ENCODE results near the gene IGSF8.

IGSF8 gene

DNA sequence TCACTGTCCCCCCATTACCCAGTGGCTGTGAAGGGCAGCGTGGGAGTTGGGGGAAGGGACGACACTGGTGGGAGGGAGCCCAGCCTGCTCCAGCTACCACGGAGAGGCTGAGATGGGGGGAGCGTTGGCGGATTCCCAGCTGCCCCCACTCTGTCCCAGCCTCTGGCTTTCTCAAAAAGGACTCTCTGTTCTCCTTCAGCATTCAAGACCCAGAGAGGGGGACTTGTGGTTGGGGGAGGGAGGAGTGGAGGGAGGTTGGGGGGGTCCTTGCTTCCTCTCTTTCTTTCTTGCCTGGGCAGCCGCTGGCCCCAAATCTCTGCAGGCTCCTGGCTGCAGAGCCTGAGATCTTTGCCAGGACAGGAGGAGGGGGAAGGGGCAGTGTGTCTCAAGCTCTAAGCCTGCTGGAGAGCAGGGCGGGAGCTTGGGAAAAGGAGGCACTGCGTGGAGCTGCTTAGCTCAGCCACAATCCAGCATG, 19.3 kb upstream of the IGSF8 start:
- TF ChIP-seq, protein P1, sequence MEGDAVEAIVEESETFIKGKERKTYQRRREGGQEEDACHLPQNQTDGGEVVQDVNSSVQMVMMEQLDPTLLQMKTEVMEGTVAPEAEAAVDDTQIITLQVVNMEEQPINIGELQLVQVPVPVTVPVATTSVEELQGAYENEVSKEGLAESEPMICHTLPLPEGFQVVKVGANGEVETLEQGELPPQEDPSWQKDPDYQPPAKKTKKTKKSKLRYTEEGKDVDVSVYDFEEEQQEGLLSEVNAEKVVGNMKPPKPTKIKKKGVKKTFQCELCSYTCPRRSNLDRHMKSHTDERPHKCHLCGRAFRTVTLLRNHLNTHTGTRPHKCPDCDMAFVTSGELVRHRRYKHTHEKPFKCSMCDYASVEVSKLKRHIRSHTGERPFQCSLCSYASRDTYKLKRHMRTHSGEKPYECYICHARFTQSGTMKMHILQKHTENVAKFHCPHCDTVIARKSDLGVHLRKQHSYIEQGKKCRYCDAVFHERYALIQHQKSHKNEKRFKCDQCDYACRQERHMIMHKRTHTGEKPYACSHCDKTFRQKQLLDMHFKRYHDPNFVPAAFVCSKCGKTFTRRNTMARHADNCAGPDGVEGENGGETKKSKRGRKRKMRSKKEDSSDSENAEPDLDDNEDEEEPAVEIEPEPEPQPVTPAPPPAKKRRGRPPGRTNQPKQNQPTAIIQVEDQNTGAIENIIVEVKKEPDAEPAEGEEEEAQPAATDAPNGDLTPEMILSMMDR (IDR thresholded peaks at IDR 0.05; ENCODE audit: poor library complexity, severe bottlenecking), result no peak
- Histone ChIP-seq H3K27me3 (ENCODE audit: insufficient read depth, poor library complexity, severe bottlenecking) (no peaks in the 10 kb centered on the region), H3K27ac (ENCODE audit: poor library complexity, severe bottlenecking) (no peak overlapping the region), H3K4me1 (ENCODE audit: insufficient read depth, poor library complexity, severe bottlenecking) (no peaks in the 10 kb centered on the region), H3K9me3 (ENCODE audit: severe bottlenecking) (no peaks in the 10 kb centered on the region), H3K4me3 (ENCODE audit: severe bottlenecking) (no peak overlapping the region), H3K36me3 (ENCODE audit: low read depth) (no peaks in the 10 kb centered on the region)
- no peak for DNase-seq (ENCODE audit: low spot score)
- ATAC-seq (ENCODE audit: low read depth), result no peak

DNA sequence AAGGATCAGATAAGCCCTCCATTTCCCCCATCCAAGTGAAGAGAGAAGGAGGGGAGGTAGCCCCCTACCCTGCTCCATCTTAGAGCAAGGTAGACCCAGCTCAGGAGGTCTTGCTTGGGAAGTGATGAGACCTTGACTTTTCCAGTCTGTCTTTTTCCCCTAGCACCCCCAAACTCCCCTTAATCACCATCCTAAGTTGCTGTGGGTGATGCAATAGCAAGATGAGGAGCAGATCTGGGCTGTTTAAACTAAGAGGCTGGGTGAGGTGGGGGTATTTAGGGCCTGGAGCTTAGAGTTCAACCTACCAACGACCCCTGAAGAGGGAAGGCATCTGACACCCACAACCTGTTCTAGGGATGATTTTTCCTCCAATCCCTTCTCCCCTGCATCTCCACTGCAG, 18.9 kb upstream of the IGSF8 start:
- no peaks in the 10 kb centered on the region for H3K4me1 ChIP-seq (ENCODE audit: insufficient read depth, poor library complexity, severe bottlenecking)
- TF ChIP-seq, protein P1 (IDR thresholded peaks at IDR 0.05; ENCODE audit: poor library complexity, severe bottlenecking), result no peak
- H3K9me3 ChIP-seq (ENCODE audit: severe bottlenecking), result no peaks in the 10 kb centered on the region
- DNase-seq (ENCODE audit: low spot score), result no peak
- H3K4me3 ChIP-seq (ENCODE audit: severe bottlenecking), result no peak overlapping the region
- H3K36me3 ChIP-seq (ENCODE audit: low read depth), result no peaks in the 10 kb centered on the region
- no peak for ATAC-seq (ENCODE audit: low read depth)
- no peak overlapping the region for H3K27ac ChIP-seq (ENCODE audit: poor library complexity, severe bottlenecking)
- no peaks in the 10 kb centered on the region for H3K27me3 ChIP-seq (ENCODE audit: insufficient read depth, poor library complexity, severe bottlenecking)

DNA sequence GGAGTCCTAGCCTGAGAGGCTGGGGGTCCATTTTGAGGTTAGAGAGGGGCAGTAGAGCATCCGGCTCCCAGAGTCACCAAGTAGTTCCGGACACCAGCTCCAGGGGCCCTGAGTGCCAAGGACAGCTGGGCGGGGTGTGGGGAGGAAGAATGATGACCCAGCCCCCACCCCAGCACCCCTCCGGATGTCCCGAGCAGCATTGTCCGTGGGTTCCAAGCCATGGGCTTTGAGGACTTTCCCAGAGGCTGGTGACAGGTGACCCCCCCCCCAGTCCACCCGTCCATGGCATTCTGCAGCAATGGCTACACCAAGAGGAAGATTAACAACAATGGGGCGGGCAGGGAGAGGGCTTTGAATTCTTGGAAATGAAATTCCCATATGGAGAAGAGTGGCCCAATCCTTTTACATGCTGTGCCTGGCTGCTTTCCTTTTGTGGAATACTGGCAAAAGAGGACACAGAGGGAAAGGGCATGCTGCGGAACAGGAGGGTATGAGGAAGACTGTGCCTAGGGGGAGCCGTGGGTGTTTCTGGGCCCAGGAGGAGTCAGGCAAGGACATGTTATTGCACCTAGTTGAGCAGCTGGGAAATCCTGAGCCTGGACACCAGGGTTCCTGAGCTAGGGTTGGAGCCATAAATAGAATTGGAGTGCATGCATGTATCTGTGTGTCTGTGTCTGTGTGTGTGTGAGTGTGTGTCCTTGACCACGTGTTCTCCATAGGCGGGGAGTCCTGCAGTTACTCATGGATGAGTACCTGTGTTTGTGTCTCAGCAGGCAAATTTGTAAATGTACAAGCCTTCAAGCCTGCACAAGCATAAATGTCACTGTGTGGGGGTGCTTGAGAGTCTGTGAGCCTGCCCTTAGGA, 18.1 kb upstream of the IGSF8 start:
- peak; percentile 68 for ATAC-seq (ENCODE audit: low read depth)
- Histone ChIP-seq H3K36me3 (ENCODE audit: low read depth) (no peaks in the 10 kb centered on the region), H3K27me3 (ENCODE audit: insufficient read depth, poor library complexity, severe bottlenecking) (no peaks in the 10 kb centered on the region), H3K27ac (ENCODE audit: poor library complexity, severe bottlenecking) (no peak overlapping the region), H3K4me3 (ENCODE audit: severe bottlenecking) (no peak overlapping the region), H3K9me3 (ENCODE audit: severe bottlenecking) (no peaks in the 10 kb centered on the region), H3K4me1 (ENCODE audit: insufficient read depth, poor library complexity, severe bottlenecking) (no peaks in the 10 kb centered on the region)
- no peak for DNase-seq (ENCODE audit: low spot score)
- TF ChIP-seq, protein P1 (IDR thresholded peaks at IDR 0.05; ENCODE audit: poor library complexity, severe bottlenecking), result no peak

DNA sequence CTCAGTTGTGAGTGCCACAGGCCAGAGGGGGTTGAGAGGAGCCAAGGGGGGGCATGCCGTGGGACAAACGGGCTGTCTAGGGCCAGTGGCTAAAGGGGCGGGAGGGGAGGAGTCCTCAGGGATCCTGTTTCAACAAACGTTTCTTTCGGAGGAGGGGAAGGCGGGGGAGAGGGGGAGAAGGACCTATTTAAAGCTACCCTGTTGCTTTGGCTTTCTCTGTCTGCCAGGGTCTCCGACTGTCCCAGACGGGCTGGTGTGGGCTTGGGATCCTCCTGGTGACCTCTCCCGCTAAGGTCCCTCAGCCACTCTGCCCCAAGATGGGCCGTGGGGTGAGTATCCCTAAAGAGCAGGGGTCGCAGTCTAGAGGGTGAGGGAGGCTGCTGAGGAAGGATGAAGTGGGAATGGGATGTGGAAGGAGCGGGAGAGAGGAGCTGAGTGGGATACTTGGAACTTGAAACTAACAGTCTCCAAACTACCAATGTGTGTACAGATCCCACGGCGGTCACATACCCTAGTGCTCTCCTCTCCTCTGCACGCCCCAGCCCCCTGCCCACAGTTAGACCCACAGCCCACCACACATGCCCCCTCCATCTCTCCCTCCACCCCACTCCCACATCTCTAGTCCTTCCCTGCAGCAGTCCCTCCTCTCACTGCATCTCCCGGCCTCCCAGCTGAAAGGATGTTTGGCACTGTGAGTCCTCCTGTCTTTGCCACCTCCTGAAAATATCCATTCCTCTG, 17.3 kb upstream of the IGSF8 start, which contains the start of gene ATP1A2:
Gene ATP1A2, plus strand, starts transcription at position 215 of the 738 bp plus-strand sequence. Its CDS starts 103 bp downstream, at position 318.
- DNase-seq (ENCODE audit: low spot score), result no peak
- Histone ChIP-seq H3K4me1 (ENCODE audit: insufficient read depth, poor library complexity, severe bottlenecking) (no peaks in the 10 kb centered on the region), H3K4me3 (ENCODE audit: severe bottlenecking) (no peak within 1 kb of the TSS), H3K27ac (ENCODE audit: poor library complexity, severe bottlenecking) (no peak within 1 kb of the TSS), H3K27me3 (ENCODE audit: insufficient read depth, poor library complexity, severe bottlenecking) (no peaks in the 10 kb centered on the region), H3K9me3 (ENCODE audit: severe bottlenecking) (no peaks in the 10 kb centered on the region), H3K36me3 (ENCODE audit: low read depth) (no peaks in the 10 kb centered on the region)
- TF ChIP-seq, protein P1 (IDR thresholded peaks at IDR 0.05; ENCODE audit: poor library complexity, severe bottlenecking), result no peak
- ATAC-seq (ENCODE audit: low read depth), result no peak

Data from RWPE2 (cell line).